Measurements from ENCODE around the gene DEGS2.

DNA sequence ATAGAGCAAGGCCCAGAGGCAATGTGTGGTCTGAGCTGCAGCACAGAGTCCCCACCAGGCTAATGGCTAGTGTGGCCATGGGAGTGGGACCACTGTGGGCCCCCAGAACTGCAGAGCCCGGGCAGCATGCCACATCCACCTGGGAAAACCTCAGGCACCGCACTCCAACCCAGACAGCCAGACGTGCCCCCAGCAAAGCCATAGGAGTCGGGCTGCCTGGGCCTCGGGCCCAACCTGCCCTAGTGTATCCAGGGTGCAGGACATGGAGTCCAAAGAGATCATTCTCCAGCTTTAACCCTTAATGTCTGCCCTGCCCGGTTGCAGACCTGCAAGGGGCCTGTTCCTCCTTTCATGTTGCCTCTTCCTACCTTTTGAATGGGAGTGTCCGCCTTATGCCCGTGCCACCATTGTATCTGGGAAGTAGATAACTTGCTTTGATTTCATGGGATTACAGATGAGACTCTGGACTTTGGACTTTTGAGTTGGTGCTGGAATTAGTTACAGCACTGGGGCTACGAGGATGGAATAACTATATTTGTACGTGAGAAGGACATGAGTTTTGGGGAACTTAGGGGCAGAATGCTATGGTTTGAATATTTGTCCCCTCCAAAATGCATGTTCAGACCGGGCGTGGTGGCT lies 29.1 kb upstream of the DEGS2 start:
- TF ChIP-seq, protein P1, sequence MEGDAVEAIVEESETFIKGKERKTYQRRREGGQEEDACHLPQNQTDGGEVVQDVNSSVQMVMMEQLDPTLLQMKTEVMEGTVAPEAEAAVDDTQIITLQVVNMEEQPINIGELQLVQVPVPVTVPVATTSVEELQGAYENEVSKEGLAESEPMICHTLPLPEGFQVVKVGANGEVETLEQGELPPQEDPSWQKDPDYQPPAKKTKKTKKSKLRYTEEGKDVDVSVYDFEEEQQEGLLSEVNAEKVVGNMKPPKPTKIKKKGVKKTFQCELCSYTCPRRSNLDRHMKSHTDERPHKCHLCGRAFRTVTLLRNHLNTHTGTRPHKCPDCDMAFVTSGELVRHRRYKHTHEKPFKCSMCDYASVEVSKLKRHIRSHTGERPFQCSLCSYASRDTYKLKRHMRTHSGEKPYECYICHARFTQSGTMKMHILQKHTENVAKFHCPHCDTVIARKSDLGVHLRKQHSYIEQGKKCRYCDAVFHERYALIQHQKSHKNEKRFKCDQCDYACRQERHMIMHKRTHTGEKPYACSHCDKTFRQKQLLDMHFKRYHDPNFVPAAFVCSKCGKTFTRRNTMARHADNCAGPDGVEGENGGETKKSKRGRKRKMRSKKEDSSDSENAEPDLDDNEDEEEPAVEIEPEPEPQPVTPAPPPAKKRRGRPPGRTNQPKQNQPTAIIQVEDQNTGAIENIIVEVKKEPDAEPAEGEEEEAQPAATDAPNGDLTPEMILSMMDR (conservative IDR thresholded peaks at IDR 0.05 in 1 of 2, IDR thresholded peaks at IDR 0.05 in 1 of 2; ENCODE audit: extremely low read depth in 1 of 2, insufficient read depth in 1 of 2, low read depth in 1 of 2, low read length in 2 of 2): no peak
- no peak for TF ChIP-seq EZH2 (IDR thresholded peaks at IDR 0.05; ENCODE audit: borderline replicate concordance, low read length)
